ENCODE results near the gene CAMK2B. TPM values are rescaled to one million over a fixed set of nuclear protein-coding genes. Genes with fewer than 3 reads are reported as not detected.

Gene CAMK2B
- total and polyA plus RNA-seq, 2 experiments from 2014 or later: not detected

DNA sequence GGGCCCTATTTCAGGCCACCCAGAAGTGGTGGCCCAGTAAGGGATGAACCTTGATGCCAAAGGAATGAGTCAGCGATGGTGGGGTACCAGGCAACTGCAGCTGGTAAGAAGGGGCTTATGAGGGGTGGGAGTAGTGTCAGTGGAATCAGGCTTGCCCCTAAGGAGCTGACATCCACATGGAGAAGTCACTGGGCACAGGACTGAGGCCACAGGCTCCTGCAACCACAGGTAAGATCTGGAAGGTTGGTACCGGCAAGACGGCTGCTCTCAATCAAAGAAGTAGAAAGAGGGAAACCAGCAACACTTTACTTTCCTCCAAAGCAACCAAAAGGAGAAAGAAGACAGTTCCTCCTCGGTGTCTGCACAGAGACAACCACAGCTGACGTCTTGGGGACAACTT lies 138.7 kb downstream of the CAMK2B start:
- H3K79me2 ChIP-seq (replicated peaks; ENCODE audit: insufficient read depth): no peaks in the 10 kb centered on the region
- H3K9me3 Mint-ChIP-seq: peaks cover 13% of the 10 kb centered on the region
- H3K27me3 ChIP-seq (ENCODE audit: insufficient read depth): no peaks in the 10 kb centered on the region
- H3K4me3 ChIP-seq: no peak overlapping the region
- peaks cover 18% of the 10 kb centered on the region for H3K4me1 Mint-ChIP-seq
- H3K4me2 ChIP-seq: no peak overlapping the region
- TF ChIP-seq CTCF (conservative IDR thresholded peaks at IDR 0.05; ENCODE audit: low read depth in 2 of 2): no peak
- no peak for TF ChIP-seq REST (IDR thresholded peaks at IDR 0.05; ENCODE audit: unreplicated experiment)
- TF ChIP-seq STAT1 (IDR thresholded peaks at IDR 0.05; ENCODE audit: unreplicated experiment): no peak
- no peaks in the 10 kb centered on the region; the same call in 2 of the 3 replicates for H3K36me3 Mint-ChIP-seq (ENCODE audit: low read depth)
- H3K27ac ChIP-seq (ENCODE audit: low read depth): no peak overlapping the region
- H4K20me1 ChIP-seq (replicated peaks; ENCODE audit: insufficient read depth): no peaks in the 10 kb centered on the region
- H3F3A ChIP-seq (replicated peaks; ENCODE audit: low read depth): no peaks in the 10 kb centered on the region
- no peak overlapping the region for H3K27ac Mint-ChIP-seq
- no peak for ATAC-seq
- H3K4me3 Mint-ChIP-seq: no peak overlapping the region
- 0 out of 2 replicates have a peak, but pooled peaks cover 6% of the 10 kb centered on the region for H3K9me2 ChIP-seq (ENCODE audit: insufficient read depth)
- H3K36me3 ChIP-seq (ENCODE audit: insufficient read depth): no peaks in the 10 kb centered on the region
- no peak for DNase-seq (ENCODE audit: low spot score)
- H3K27me3 Mint-ChIP-seq (ENCODE audit: insufficient read depth, low read depth, poor library complexity): peaks cover 13% of the 10 kb centered on the region
- H2AFZ ChIP-seq: no peak overlapping the region
- no peaks in the 10 kb centered on the region for H3K4me1 ChIP-seq (ENCODE audit: insufficient read depth)

GRCh38 chr7:44185729-44186128 lies 139.7 kb downstream of the CAMK2B start:
- Histone ChIP-seq H3K36me3 (ENCODE audit: insufficient read depth) (no peaks in the 10 kb centered on the region), H2AFZ (no peak overlapping the region), H3K27me3 (ENCODE audit: insufficient read depth) (no peaks in the 10 kb centered on the region), H3K27ac (ENCODE audit: low read depth) (no peak overlapping the region), H4K20me1 (replicated peaks; ENCODE audit: insufficient read depth) (no peaks in the 10 kb centered on the region), H3K9me2 (ENCODE audit: insufficient read depth) (0 out of 2 replicates have a peak, but pooled peaks cover 12% of the 10 kb centered on the region), H3K4me1 (ENCODE audit: insufficient read depth) (no peaks in the 10 kb centered on the region), H3K4me3 (no peak overlapping the region), H3K4me2 (no peak overlapping the region), H3K79me2 (replicated peaks; ENCODE audit: insufficient read depth) (no peaks in the 10 kb centered on the region), H3F3A (replicated peaks; ENCODE audit: low read depth) (no peaks in the 10 kb centered on the region)
- Mint-ChIP-seq H3K27ac (no peak overlapping the region), H3K36me3 (ENCODE audit: low read depth) (no peaks in the 10 kb centered on the region; the same call in 2 of the 3 replicates), H3K27me3 (ENCODE audit: insufficient read depth, low read depth, poor library complexity) (peaks cover 13% of the 10 kb centered on the region), H3K4me1 (peaks cover 20% of the 10 kb centered on the region), H3K4me3 (no peak overlapping the region), H3K9me3 (peaks cover 13% of the 10 kb centered on the region)
- DNase-seq (ENCODE audit: low spot score) (no peak), ATAC-seq (no peak)
- TF ChIP-seq EZH2 (IDR thresholded peaks at IDR 0.05; ENCODE audit: low read depth, unreplicated experiment): no peak
- TF ChIP-seq CREB1 (CRISPR knock-in tag; IDR thresholded peaks at IDR 0.05; ENCODE audit: low read depth): no peak
- no peak for TF ChIP-seq ETS1 (IDR thresholded peaks at IDR 0.05)
- TF ChIP-seq CTCF (conservative IDR thresholded peaks at IDR 0.05; ENCODE audit: low read depth in 2 of 2): no peak
- no peak for TF ChIP-seq ZNF114 (CRISPR knock-in tag; IDR thresholded peaks at IDR 0.05)

Data from GM23338 (cell line).